ENCODE results near the gene NEFH. TPM values are rescaled to one million over a fixed set of nuclear protein-coding genes. Genes with fewer than 3 reads are reported as not detected.

Gene NEFH
- total RNA-seq, 3 donors from 2014 or later, result 5.8 to 8.3 (median 7.3) TPM

DNA sequence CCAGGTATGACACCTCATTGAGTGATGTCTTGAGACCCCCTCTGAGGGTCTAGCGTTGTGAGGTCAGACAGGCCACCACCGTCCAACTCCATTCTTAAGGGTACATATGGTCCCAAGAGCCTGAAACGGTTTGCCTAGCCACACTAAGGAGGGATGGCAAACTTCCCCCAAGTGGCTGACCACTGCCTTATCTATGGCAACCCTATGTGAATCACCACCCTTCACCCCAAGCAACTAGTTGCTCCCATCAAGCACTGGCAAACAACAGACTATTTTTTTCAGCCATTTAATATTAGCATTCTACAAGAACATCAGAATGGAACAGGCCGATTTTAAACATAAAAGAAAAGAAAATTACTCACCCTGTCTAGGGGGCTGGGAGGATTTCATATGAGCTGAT, 50.7 kb downstream of the NEFH start:
- Mint-ChIP-seq H3K36me3 (ENCODE audit: insufficient read depth) (peaks cover 48% of the 10 kb centered on the region), H3K27me3 (ENCODE audit: low read depth) (no peaks in the 10 kb centered on the region), H3K4me1 (ENCODE audit: low read depth) (no peaks in the 10 kb centered on the region), H3K9me3 (no peaks in the 10 kb centered on the region), H3K4me3 (no peak overlapping the region)
- DNase-seq (no peak), ATAC-seq (no peak)

DNA sequence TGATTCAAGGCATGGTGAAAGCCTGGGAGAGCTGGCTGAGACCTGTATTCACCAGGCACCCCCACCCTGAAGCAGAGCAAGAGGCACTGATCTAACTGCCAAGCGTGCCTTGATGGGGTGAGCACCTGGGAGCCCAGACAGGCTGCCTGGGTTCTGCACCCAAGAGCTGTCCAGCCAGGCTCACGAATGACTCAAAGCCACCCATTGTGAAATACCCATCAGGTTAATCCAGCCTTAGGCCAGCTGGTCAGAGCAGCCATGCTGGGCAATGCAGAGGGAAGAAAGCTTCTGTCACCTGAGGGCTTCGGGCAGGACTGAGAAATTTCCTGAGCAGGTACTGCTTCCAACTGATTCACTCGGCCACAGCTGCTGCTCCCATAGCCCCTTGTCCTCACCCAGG, 51.4 kb downstream of the NEFH start:
- Mint-ChIP-seq H3K9me3 (no peaks in the 10 kb centered on the region), H3K4me3 (no peak overlapping the region), H3K4me1 (ENCODE audit: low read depth) (no peaks in the 10 kb centered on the region), H3K36me3 (ENCODE audit: insufficient read depth) (peaks cover 50% of the 10 kb centered on the region), H3K27me3 (ENCODE audit: low read depth) (no peaks in the 10 kb centered on the region)
- DNase-seq (no peak), ATAC-seq (no peak)

DNA sequence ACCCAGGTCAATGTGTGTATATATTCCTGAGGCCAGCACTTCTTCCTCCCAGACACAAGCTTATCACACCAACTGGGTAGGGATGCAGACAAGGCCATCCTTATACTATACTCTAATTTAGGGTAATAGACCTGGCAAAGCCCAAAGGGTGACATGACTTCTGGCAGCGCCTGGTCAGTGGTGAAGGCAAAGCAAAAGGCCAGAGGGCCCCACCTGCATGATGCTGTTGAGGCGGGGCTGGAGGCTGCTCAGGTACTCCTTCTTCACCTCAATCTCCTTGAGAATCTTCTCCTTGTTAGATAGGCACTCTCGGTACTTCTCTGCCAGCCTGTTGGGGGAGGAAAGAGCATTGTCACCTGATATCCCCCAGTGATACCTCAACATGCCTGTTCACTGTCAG, 56.4 kb downstream of the NEFH start:
- Mint-ChIP-seq H3K4me1 (ENCODE audit: low read depth) (no peaks in the 10 kb centered on the region), H3K4me3 (no peak overlapping the region), H3K9me3 (no peaks in the 10 kb centered on the region), H3K36me3 (ENCODE audit: insufficient read depth) (peaks cover 40% of the 10 kb centered on the region), H3K27me3 (ENCODE audit: low read depth) (no peaks in the 10 kb centered on the region)
- DNase-seq, result no peak
- no peak for ATAC-seq

DNA sequence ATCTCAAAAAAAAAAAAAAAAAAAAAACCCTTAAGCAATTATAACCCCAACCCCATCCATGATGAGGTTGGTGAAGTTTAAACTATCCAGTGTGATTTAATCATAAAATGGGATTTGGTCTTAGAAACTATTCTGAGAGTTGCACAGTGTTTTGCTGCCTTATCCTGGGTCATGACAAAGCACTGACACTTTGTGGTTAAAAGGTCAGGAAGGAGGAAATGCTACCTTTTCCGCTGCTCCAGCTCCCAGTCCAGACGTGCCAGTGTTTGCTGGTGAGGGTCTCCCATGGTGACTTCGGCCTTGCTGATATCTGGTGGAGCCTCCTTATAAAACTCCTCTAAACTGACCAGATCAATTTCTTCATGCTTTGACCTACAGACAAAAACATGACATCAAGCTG, 59.1 kb downstream of the NEFH start:
- H3K9me3 Mint-ChIP-seq, result no peaks in the 10 kb centered on the region
- no peaks in the 10 kb centered on the region for H3K4me1 Mint-ChIP-seq (ENCODE audit: low read depth)
- no peaks in the 10 kb centered on the region for H3K27me3 Mint-ChIP-seq (ENCODE audit: low read depth)
- H3K4me3 Mint-ChIP-seq, result no peak overlapping the region
- DNase-seq (no peak), ATAC-seq (no peak)
- H3K36me3 Mint-ChIP-seq (ENCODE audit: insufficient read depth), result peaks cover 32% of the 10 kb centered on the region

Other genes with a start within 250 kb of the NEFH start
- gene RHBDD3, start 212.2 kb upstream of the NEFH start, total RNA-seq, result 10 to 100 TPM; 52.0 to 61.0 (median 56.8) TPM
- 100 to 1,000 TPM; 458 to 522 (median 474) TPM for gene EWSR1, start 211.9 kb upstream of the NEFH start, total RNA-seq
- under 1 TPM; 0.37 to 0.90 (median 0.56) TPM for gene GAS2L1, start 173.6 kb upstream of the NEFH start, total RNA-seq
- under 1 TPM; 0.56 to 0.87 (median 0.79) TPM for gene RASL10A, start 164.5 kb upstream of the NEFH start, total RNA-seq
- 10 to 100 TPM; 87.0 to 92.2 (median 89.8) TPM for gene AP1B1, start 91.6 kb upstream of the NEFH start, total RNA-seq
- not detected for gene RFPL1, start 41.6 kb upstream of the NEFH start, total RNA-seq
- 10 to 100 TPM; 69.2 to 69.7 (median 69.5) TPM for gene THOC5, start 73.5 kb downstream of the NEFH start, total RNA-seq
- gene NIPSNAP1, start 100.9 kb downstream of the NEFH start, total RNA-seq, result 10 to 100 TPM; 11.8 to 15.2 (median 12.9) TPM
- 10 to 100 TPM; 65.4 to 70.2 (median 66.0) TPM for gene NF2, start 123.4 kb downstream of the NEFH start, total RNA-seq
- gene CABP7, start 239.8 kb downstream of the NEFH start, total RNA-seq, result under 1 TPM; 0.11 to 0.20 (median 0.13) TPM